ENCODE results near the gene GANC.
A peak's percentile ranks its signal among the peaks of the same experiment; 100 is the strongest.
"Not testable (repeated sequence)": the region's sequence is repeated elsewhere in the genome, so short reads cannot be mapped to it uniquely, and the experiment has no call there.

Gene GANC, protein sequence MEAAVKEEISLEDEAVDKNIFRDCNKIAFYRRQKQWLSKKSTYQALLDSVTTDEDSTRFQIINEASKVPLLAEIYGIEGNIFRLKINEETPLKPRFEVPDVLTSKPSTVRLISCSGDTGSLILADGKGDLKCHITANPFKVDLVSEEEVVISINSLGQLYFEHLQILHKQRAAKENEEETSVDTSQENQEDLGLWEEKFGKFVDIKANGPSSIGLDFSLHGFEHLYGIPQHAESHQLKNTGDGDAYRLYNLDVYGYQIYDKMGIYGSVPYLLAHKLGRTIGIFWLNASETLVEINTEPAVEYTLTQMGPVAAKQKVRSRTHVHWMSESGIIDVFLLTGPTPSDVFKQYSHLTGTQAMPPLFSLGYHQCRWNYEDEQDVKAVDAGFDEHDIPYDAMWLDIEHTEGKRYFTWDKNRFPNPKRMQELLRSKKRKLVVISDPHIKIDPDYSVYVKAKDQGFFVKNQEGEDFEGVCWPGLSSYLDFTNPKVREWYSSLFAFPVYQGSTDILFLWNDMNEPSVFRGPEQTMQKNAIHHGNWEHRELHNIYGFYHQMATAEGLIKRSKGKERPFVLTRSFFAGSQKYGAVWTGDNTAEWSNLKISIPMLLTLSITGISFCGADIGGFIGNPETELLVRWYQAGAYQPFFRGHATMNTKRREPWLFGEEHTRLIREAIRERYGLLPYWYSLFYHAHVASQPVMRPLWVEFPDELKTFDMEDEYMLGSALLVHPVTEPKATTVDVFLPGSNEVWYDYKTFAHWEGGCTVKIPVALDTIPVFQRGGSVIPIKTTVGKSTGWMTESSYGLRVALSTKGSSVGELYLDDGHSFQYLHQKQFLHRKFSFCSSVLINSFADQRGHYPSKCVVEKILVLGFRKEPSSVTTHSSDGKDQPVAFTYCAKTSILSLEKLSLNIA (N-terminal part only)

DNA sequence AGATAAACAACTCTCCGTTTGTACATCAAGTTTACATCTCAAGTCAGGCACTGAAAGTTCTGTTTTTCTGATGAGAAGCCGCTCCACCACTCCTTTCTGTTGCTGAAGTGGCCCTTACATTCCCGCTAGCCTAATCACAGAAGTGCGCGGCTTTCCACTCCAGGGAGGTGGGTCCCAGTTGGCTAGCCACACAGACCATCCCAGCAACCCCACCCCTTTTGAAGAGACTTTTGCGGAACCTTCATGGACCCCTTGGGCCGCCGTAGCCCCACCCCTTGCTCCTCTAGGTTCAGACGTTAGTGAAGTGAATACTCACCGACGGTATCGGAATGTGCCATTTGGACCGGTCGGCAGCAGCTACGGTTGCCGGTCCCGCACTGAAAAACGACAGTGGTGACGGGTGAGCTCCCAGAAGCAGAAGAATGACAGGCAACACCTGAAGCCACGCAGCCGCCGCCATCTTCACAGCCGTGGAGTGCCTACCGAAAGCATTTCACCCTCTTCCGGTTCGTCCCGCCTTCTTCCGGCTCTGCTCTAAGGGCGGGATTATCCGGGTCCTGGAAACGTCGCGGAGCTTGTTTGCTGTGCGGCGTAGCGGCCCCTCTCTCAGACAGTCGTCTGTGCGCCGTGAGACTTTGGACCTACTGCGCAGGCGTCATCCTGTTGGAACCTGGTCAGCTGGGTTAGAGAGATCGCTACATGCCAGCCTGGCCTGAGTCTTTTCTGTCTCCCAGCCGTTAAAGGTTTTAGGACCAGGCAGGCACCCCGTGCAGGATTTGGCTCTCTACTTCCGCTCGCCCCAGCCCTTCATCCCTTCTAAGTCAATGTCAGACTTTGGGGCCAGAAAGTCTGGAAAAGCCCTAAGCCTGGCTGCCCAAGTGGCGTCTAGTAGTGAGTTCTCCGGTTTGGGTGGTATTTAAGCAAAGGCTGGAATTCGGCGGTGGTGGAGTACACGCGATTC, at the start of gene GANC, which contains the start of gene TMEM87A:
GANC (plus strand) TSS at position 263 of the 961 bp plus-strand sequence. CDS start 1,281 bp downstream, outside the sequence.
TMEM87A (minus strand) TSS at position 495 of the 961 bp plus-strand sequence; CDS start at position 460, 35 bp downstream.
- peak within 1 kb of the TSS; percentile 98 for H3K4me3 ChIP-seq (ENCODE audit: low read depth, low read length)

- H3K4me3 ChIP-seq (ENCODE audit: low read depth, low read length), result no peak overlapping the region
These were observed 46.4 kb upstream of the GANC start for GRCh38 chr15:42226648-42227047.

DNA sequence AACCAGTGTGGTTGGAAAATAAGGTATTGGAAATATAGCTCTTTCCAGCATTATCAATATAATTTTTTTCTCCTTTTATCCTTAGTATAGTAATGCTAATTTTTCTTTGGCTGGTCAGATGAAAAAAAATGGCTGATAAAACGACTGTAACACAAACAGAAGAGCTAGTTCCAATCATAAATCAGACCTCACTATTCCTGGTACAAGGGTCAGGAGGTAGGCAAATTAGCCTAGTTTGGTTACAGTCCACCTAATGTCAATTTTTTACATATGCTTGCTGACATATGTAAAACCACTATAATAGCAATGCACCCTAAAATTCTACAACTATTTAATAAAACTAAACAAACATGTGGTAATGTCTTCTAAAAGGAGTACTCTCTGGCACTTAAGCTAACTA, 45.0 kb upstream of the GANC start:
- H3K4me3 ChIP-seq (ENCODE audit: low read depth, low read length), result no peak overlapping the region

DNA sequence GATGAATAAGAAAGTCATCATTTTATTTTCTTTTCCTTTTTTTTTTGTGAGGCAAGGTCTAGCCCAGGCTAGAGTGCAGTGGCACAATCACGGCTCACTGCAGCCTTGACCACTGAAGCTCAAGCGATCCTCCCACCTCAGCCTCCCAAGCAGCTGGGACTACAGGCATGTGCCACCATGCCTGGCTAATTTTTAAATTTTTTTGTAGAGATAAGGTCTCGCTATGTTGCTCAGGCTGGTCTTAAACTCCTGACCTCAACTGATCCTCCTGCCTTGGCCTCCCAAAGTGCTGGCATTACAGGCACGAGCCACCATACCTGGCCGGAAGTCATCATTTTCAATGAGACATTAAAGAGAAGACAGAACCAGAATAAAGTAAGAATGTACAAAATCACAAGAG, 44.0 kb upstream of the GANC start:
- not testable (repeated sequence) for H3K4me3 ChIP-seq (ENCODE audit: low read depth, low read length)

DNA sequence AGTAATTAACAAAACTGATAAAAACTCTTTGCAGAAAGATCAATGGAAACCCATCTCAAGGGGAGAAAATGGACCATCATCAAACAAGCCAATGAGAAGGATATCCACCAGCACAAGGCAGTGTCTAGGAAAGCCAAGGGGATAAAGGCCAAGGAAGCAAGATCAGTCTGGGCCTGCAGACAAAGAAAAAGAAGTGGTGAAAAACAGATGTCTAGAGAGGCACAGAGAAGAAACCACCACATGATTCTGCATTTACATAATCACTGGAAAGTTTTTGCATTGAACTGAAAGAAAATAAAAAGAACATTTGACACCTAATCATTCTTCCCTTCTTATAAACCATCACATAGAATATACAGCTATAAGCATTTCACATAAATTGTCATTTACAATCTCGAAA, 41.9 kb upstream of the GANC start:
- no peak overlapping the region for H3K4me3 ChIP-seq (ENCODE audit: low read depth, low read length)

GRCh38 chr15:42232606-42233005, 40.4 kb upstream of the GANC start:
- no peak overlapping the region for H3K4me3 ChIP-seq (ENCODE audit: low read depth, low read length)

DNA sequence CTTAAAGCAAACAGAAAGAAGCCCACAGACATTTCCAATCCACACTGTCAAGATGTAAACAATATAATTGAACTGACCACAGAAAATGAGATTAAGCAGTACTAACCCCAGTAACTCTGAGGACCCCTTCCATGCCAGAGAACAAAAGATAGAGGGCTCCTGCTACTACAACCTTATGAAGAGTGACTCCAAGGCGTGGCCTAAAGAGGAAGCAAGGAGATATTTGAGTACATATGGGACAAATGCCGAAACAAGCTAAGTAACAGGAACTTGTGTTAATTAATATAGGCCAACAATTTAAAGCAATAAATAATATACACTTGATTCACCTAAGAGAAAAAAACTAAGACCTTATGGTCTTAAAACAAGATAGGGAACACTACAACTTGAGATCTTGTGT, 39.9 kb upstream of the GANC start:
- no peak overlapping the region for H3K4me3 ChIP-seq (ENCODE audit: low read depth, low read length)

DNA sequence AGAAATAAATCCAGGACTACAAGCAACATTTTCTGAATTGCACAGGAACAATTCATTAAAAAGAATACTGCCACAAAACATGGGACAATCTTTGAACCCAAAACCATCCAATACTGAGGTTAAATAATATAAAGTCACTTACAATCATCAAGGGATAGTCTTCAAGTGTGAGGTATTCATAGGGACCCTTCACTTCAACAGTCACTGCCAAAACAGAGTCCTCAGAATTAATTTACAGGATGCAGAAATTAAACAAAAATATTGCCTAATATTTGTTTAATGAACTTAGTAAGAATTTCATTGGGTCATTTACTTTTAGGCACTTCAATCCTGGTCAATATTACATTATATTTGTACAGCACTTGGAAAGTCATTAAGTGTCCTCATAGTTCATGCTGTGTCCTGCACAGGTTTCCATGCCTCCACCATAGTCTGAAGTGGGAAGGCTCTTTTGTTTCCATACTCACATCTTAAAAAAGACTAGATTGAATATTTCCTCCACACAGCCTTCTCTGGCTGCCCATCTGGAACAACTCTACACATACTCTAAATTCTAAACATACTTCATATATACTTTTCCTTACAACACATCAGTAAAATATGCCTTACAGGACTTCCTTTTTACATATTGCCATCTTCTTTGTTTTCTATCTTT, 33.3 kb upstream of the GANC start:
- H3K4me3 ChIP-seq (ENCODE audit: low read depth, low read length), result no peak overlapping the region

DNA sequence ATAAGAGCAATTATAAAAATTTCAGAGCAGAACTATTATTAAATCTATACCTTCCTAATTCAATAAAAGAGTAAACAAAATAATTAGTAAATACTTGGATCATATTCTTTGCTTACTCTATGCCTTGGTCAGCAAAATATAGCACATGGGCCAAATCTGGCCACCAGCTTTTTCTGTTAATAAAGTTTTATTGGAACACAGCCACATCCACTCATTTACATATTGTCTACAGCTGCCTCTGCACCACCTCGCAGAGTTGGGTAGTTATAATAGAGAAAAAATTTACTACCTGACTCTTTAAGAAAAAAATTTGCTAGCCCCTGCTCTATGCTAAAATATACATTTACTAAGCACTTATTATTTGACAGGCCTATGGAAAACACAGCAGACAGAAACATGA, 32.2 kb upstream of the GANC start:
- no peak overlapping the region for H3K4me3 ChIP-seq (ENCODE audit: low read depth, low read length)

DNA sequence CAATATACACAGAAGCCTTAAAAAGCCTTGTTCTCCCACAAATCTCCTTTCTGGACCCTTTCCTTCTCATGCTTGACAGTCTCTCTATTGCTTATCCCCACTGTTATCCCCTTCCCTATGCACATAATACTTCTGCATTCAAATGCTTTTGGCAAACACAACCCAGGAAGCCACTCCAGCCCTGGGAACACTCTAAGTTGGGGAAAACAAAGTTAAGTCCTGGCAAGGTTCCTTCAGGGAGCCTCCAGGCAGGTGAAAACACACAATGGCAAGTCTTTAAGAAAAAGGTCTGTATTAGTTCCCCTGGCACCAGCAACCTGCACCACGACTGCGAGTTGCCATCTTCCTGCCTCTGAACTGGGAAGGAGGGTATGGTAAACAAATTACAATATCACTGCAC, 19.7 kb upstream of the GANC start:
- no peak overlapping the region for H3K4me3 ChIP-seq (ENCODE audit: low read depth, low read length)

GRCh38 chr15:42264795-42265194, 8.2 kb upstream of the GANC start:
- no peak overlapping the region for H3K4me3 ChIP-seq (ENCODE audit: low read depth, low read length)

GRCh38 chr15:42267286-42267685, 5.7 kb upstream of the GANC start:
- H3K4me3 ChIP-seq (ENCODE audit: low read depth, low read length), result no peak overlapping the region

GRCh38 chr15:42270551-42270950, 2.5 kb upstream of the GANC start:
- H3K4me3 ChIP-seq (ENCODE audit: low read depth, low read length), result no peak overlapping the region

- no peak overlapping the region for H3K4me3 ChIP-seq (ENCODE audit: low read depth, low read length)
These were observed 2.0 kb upstream of the GANC start for GRCh38 chr15:42270996-42271395.

GRCh38 chr15:42273900-42274701, 1.1 kb downstream of the GANC start:
- H3K4me3 ChIP-seq (ENCODE audit: low read depth, low read length), result peak overlapping the region; percentile 98

DNA sequence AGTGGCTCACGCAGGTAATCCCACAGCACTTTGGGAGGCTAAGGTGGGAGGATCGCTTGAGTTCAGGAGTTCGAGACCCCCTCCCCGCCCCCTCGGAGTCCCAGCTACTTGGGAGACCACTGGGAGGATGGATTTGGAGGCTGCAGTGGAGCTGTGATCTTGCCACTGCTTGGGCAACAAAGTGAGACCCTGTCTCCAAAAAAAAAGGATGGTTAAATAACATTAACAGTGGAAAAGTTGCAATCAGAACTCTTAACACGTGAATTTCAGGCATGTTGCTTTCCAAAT, 1.6 kb downstream of the GANC start:
- no peak overlapping the region for H3K4me3 ChIP-seq (ENCODE audit: low read depth, low read length)

DNA sequence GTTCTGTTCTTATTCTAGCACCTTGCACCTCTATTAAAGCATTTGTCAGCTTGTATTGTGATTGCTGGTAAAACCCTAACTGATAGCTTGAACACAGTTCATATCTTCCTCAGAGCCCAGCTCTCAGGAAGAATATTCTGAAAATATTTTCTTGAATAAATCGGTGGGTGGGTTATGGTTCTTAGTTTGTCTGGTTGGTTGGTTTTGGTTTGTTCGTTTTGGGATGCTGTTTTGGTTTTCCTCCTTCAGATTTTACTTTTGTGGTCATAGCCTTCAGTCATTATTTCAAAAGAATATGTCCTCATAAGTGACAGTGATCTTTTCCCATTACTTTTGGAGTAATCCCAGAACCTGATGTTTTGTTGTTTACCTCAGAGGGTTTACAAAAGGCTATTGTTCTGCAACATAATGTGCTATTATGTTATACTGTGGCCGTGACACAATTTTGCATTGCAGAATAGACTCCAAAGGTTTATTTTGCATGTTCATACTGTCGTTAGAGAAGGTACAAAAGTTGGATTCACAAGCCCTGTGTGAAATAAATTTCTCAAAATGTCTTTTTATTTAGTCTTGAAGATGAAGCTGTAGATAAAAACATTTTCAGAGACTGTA, 2.9 kb downstream of the GANC start:
- H3K4me3 ChIP-seq (ENCODE audit: low read depth, low read length), result no peak overlapping the region

DNA sequence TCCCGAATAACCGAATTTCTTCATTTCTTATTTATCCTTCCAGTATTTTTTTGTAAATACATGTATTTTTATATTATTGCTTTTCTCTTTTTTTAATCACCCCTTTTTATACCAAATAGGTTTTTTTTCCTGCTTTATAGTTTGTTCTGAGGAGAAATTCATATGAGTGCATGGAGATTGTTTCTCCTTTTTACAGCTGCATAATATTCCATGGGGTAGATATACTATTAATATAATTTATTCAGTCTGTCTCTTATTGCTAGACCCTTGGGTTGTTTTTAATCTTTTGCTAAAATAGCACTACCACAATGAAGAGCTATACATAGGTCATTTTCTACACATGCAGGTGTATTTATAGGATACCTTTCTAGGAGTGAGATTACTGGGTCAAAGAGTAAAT, 3.8 kb downstream of the GANC start:
- no peak overlapping the region for H3K4me3 ChIP-seq (ENCODE audit: low read depth, low read length)

DNA sequence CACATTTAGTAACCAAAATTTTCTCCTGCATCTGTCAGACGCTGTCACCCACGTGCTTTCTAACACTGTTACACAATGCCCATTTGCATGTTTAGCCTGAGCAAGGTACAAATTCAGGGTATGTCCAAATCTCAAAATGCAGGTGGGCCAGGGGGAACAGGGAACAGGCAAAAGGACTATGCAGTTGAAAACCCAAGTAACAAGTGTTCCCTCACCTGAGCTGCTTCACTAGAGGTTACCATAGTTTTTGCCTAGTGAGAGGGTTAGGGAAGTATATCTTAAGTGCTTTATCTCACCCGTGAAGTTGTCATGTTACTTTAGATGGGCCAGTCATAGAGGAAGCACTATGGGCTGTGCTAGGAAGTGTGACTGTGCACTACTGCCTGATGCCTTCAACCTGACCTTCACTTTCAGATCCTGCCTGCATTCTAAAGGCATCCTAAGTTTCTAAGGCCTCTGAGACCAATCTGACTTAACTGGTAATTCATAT, 6.3 kb downstream of the GANC start:
- no peak overlapping the region for H3K4me3 ChIP-seq (ENCODE audit: low read depth, low read length)

Measured in iPS-11a (cell line).